ENCODE measurements around the gene EIF6. TPM values are rescaled to one million over a fixed set of nuclear protein-coding genes. Genes with fewer than 3 reads are reported as not detected.

The EIF6 gene
- total RNA-seq, 1 donor from 2014 or later = 98.0 TPM

- Histone ChIP-seq H3K9me3 (no peaks in the 10 kb centered on the region), H3K4me3 (no peak overlapping the region), H3K4me1 (no peaks in the 10 kb centered on the region), H3K27me3 (no peaks in the 10 kb centered on the region), H3K27ac (no peak overlapping the region), H3K36me3 (no peaks in the 10 kb centered on the region)
- intact Hi-C loops (cut with DNase I) = no loop called here
- DNase-seq (ENCODE audit: low spot score in 2 of 2) = no peak
- TF ChIP-seq, protein P1, sequence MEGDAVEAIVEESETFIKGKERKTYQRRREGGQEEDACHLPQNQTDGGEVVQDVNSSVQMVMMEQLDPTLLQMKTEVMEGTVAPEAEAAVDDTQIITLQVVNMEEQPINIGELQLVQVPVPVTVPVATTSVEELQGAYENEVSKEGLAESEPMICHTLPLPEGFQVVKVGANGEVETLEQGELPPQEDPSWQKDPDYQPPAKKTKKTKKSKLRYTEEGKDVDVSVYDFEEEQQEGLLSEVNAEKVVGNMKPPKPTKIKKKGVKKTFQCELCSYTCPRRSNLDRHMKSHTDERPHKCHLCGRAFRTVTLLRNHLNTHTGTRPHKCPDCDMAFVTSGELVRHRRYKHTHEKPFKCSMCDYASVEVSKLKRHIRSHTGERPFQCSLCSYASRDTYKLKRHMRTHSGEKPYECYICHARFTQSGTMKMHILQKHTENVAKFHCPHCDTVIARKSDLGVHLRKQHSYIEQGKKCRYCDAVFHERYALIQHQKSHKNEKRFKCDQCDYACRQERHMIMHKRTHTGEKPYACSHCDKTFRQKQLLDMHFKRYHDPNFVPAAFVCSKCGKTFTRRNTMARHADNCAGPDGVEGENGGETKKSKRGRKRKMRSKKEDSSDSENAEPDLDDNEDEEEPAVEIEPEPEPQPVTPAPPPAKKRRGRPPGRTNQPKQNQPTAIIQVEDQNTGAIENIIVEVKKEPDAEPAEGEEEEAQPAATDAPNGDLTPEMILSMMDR (IDR thresholded peaks at IDR 0.05) = no peak
These were observed 43.6 kb upstream of the EIF6 start for GRCh38 chr20:35328095-35328685.

GRCh38 chr20:35327074-35327976 lies 42.8 kb upstream of the EIF6 start:
- intact Hi-C loops (cut with DNase I) = no loop called here
- no peaks in the 10 kb centered on the region for H3K4me1 ChIP-seq
- H3K27me3 ChIP-seq = no peaks in the 10 kb centered on the region
- H3K27ac ChIP-seq = no peak overlapping the region
- DNase-seq (ENCODE audit: low spot score in 2 of 2) = no peak
- no peaks in the 10 kb centered on the region for H3K9me3 ChIP-seq
- TF ChIP-seq, protein P1 (IDR thresholded peaks at IDR 0.05) = no peak
- H3K4me3 ChIP-seq = no peak overlapping the region
- H3K36me3 ChIP-seq = no peaks in the 10 kb centered on the region

DNA sequence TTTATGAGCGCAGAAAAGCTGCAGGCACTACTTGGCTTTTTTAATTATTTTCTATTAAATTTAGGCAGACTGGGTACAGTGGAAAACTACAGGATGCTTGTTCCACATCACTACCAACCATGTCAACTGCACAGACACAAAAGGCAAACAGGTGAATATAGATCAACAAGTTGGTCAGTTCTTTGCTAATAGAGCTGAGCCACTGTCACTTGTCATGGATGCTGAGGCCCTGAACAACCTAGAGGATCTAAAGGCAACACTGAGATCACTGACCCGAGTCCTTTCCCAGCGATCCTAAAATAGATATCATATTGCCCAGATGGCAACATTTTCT lies 42.1 kb upstream of the EIF6 start:
- intact Hi-C loops (cut with DNase I) = no loop called here
- Histone ChIP-seq H3K9me3 (no peaks in the 10 kb centered on the region), H3K27ac (no peak overlapping the region), H3K4me3 (no peak overlapping the region), H3K4me1 (no peaks in the 10 kb centered on the region), H3K36me3 (no peaks in the 10 kb centered on the region), H3K27me3 (no peaks in the 10 kb centered on the region)
- TF ChIP-seq, protein P1 (IDR thresholded peaks at IDR 0.05) = no peak
- no peak for DNase-seq (ENCODE audit: low spot score in 2 of 2)

DNA sequence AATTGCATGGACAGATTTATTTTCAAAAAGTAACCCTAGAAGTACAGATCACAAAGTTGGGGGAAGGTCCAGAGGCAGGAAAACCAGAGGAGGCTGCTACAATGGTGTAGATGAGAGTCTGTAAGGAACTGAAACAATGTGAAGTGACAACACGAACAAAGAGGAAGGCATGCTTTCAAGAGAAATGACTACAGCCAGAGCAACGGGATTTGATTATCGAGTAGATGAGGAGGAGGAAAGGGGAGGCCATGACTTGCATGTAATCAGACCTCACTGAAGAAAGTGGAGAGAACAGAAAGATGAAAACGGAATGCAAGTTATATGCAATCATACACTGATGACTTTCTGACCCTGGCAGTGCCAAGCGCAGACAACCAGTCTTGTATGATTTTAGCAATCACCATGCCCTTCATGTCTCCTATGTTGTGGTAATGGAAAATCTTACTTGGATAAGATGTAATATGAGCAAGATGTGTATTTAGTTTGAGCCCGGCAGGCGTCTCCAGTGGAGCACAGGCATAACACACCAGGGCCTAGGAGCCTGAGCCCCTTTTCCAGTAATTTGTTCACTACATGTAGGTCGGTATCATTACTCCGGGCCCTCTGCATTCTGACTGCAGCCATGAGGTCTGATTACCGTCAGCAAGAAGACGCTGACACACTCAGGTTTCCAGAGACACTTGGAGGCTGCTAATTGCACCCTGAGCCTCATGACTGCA lies 41.6 kb upstream of the EIF6 start:
- Histone ChIP-seq H3K4me1 (no peaks in the 10 kb centered on the region), H3K36me3 (no peaks in the 10 kb centered on the region), H3K27me3 (no peaks in the 10 kb centered on the region), H3K4me3 (no peak overlapping the region), H3K9me3 (no peaks in the 10 kb centered on the region), H3K27ac (no peak overlapping the region)
- intact Hi-C loops (cut with DNase I) = no loop called here
- TF ChIP-seq, protein P1 (IDR thresholded peaks at IDR 0.05) = no peak
- DNase-seq (ENCODE audit: low spot score in 2 of 2) = no peak

- H3K27ac ChIP-seq = no peak overlapping the region
- DNase-seq (ENCODE audit: low spot score in 2 of 2) = no peak
- TF ChIP-seq, protein P1 (IDR thresholded peaks at IDR 0.05) = no peak
- H3K4me3 ChIP-seq = no peak overlapping the region
- no peaks in the 10 kb centered on the region for H3K4me1 ChIP-seq
- H3K9me3 ChIP-seq = no peaks in the 10 kb centered on the region
- H3K27me3 ChIP-seq = no peaks in the 10 kb centered on the region
- no peaks in the 10 kb centered on the region for H3K36me3 ChIP-seq
- intact Hi-C loops (cut with DNase I) = no loop called here
These were observed 40.8 kb upstream of the EIF6 start for GRCh38 chr20:35325401-35325800.
